Immature natural killer cell (primary cell): ENCODE measurements around the gene LASP1NB.
A peak's percentile ranks its signal among the peaks of the same experiment; 100 is the strongest.

Experiments used
- DNase-seq, 3 donors: peaks; one replicate each; pipeline ENCODE4 v3.0.0; 2022; ENCODE audit warnings: mixed read lengths in 1 of 3
- H3K27ac Mint-ChIP-seq, 6 donors: one replicate each; pipeline ENCODE4 v1.8.0; 2020; ENCODE audit warnings: mixed read lengths in 6 of 6, mild to moderate bottlenecking in 5 of 6, inconsistent platforms in 4 of 6, moderate library complexity in 3 of 6
- H3K27me3 Mint-ChIP-seq, 3 donors: one replicate each; pipeline ENCODE4 v1.8.0; 2020 to 2021; ENCODE audit warnings: low read depth in 3 of 3, mild to moderate bottlenecking in 3 of 3, mixed read lengths in 3 of 3, moderate library complexity in 3 of 3, inconsistent platforms in 1 of 3
- H3K36me3 Mint-ChIP-seq, 3 donors: one replicate each; pipeline ENCODE4 v1.8.0; 2020; ENCODE audit warnings: mixed read lengths in 3 of 3, inconsistent platforms in 2 of 3, mild to moderate bottlenecking in 2 of 3
- H3K4me1 Mint-ChIP-seq, 2 donors: one replicate each; pipeline ENCODE4 v1.8.0; 2020; ENCODE audit warnings: inconsistent platforms in 2 of 2, mild to moderate bottlenecking in 2 of 2, mixed read lengths in 2 of 2, moderate library complexity in 1 of 2
- H3K4me3 Mint-ChIP-seq, 5 donors: one replicate each; pipeline ENCODE4 v1.8.0; 2020; ENCODE audit warnings: mild to moderate bottlenecking in 5 of 5, mixed read lengths in 5 of 5, inconsistent platforms in 3 of 5, moderate library complexity in 3 of 5
- H3K9me3 Mint-ChIP-seq, 6 donors: one replicate each; pipeline ENCODE4 v1.8.0; 2020; ENCODE audit warnings: mild to moderate bottlenecking in 6 of 6, mixed read lengths in 6 of 6, inconsistent platforms in 4 of 6, moderate library complexity in 3 of 6

Gene LASP1NB

GRCh38 chr17:38889745-38890409 lies 35.5 kb upstream of the LASP1NB start:
- peaks cover 13 to 59% (median 22%) of the 10 kb centered on the region in 3 donors for H3K27me3 Mint-ChIP-seq
- H3K4me3 Mint-ChIP-seq: peak overlapping the region in 4 of 5 donors; percentile 26 to 36 (median 32)
- H3K36me3 Mint-ChIP-seq: peaks cover 9 to 26% (median 9%) of the 10 kb centered on the region in 3 donors
- peaks cover 0 to 4% (median 0%) of the 10 kb centered on the region in 6 donors for H3K9me3 Mint-ChIP-seq
- H3K4me1 Mint-ChIP-seq: peaks cover 98 to 100% of the 10 kb centered on the region in 2 donors
- no peak for DNase-seq
- H3K27ac Mint-ChIP-seq: peak overlapping the region; percentile 71 to 97 (median 91)

- Mint-ChIP-seq H3K36me3 (peaks cover 9 to 26% (median 9%) of the 10 kb centered on the region in 3 donors), H3K27ac (peak overlapping the region; percentile 71 to 97 (median 91)), H3K27me3 (peaks cover 13 to 56% (median 22%) of the 10 kb centered on the region in 3 donors), H3K4me3 (peak overlapping the region in 4 of 5 donors; percentile 13 to 33 (median 29)), H3K4me1 (peaks cover 97% of the 10 kb centered on the region in 2 donors), H3K9me3 (peaks cover 0 to 4% (median 0%) of the 10 kb centered on the region in 6 donors)
- no peak for DNase-seq
These were observed 35.0 kb upstream of the LASP1NB start for GRCh38 chr17:38890410-38890746.

DNA sequence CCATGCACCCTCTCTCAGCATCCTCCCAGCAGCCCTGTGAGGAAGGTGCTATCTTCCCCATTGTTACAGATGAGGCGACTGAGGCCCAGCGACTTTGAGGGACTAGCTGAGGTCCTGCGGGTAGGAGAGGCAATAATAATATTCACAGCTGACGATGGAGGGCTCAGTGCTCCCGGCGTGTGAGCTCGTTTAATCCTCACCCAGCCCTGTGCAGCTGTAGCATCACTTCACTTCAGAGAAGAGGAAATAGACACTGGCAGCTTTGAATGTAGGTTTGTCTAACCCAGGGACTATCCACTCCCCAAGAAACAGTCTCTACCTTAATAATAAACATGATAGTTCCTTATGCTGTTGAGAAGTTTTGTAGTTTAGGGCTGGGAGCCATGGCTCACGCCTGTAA lies 34.0 kb upstream of the LASP1NB start:
- Mint-ChIP-seq H3K36me3 (peaks cover 4 to 22% (median 9%) of the 10 kb centered on the region in 3 donors), H3K9me3 (no peaks in the 10 kb centered on the region), H3K4me1 (peaks cover 97% of the 10 kb centered on the region in 2 donors), H3K4me3 (peak overlapping the region; percentile 59 to 77 (median 66)), H3K27ac (peak overlapping the region; percentile 87 to 97 (median 92)), H3K27me3 (peaks cover 9 to 47% (median 16%) of the 10 kb centered on the region in 3 donors)
- DNase-seq: no peak

GRCh38 chr17:38892083-38892482 lies 33.3 kb upstream of the LASP1NB start:
- H3K9me3 Mint-ChIP-seq: no peaks in the 10 kb centered on the region
- H3K27ac Mint-ChIP-seq: peak overlapping the region; percentile 87 to 97 (median 92)
- H3K27me3 Mint-ChIP-seq: peaks cover 9 to 42% (median 16%) of the 10 kb centered on the region in 3 donors
- H3K4me3 Mint-ChIP-seq: peak overlapping the region; percentile 59 to 77 (median 66)
- DNase-seq: no peak
- peaks cover 4 to 22% (median 9%) of the 10 kb centered on the region in 3 donors for H3K36me3 Mint-ChIP-seq
- H3K4me1 Mint-ChIP-seq: peaks cover 97% of the 10 kb centered on the region in 2 donors

- Mint-ChIP-seq H3K27ac (peak overlapping the region; percentile 87 to 97 (median 94)), H3K9me3 (no peaks in the 10 kb centered on the region), H3K27me3 (peaks cover 11 to 42% (median 15%) of the 10 kb centered on the region in 3 donors), H3K36me3 (peaks cover 4 to 24% (median 12%) of the 10 kb centered on the region in 3 donors), H3K4me3 (peak overlapping the region; percentile 53 to 77 (median 69)), H3K4me1 (peaks cover 97% of the 10 kb centered on the region in 2 donors)
- DNase-seq: no peak
These were observed 32.8 kb upstream of the LASP1NB start for GRCh38 chr17:38892620-38893019.

GRCh38 chr17:38893113-38893512 lies 32.3 kb upstream of the LASP1NB start:
- Mint-ChIP-seq H3K27me3 (peaks cover 12 to 43% (median 13%) of the 10 kb centered on the region in 3 donors), H3K27ac (peak overlapping the region; percentile 87 to 97 (median 93)), H3K9me3 (no peaks in the 10 kb centered on the region), H3K4me1 (peaks cover 97% of the 10 kb centered on the region in 2 donors), H3K4me3 (peak overlapping the region; percentile 62 to 76 (median 75)), H3K36me3 (peaks cover 4 to 25% (median 13%) of the 10 kb centered on the region in 3 donors)
- no peak for DNase-seq

- Mint-ChIP-seq H3K4me1 (peaks cover 97% of the 10 kb centered on the region in 2 donors), H3K4me3 (peak overlapping the region; percentile 62 to 76 (median 75)), H3K27ac (peak overlapping the region; percentile 87 to 97 (median 93)), H3K9me3 (no peaks in the 10 kb centered on the region), H3K27me3 (peaks cover 17 to 45% (median 18%) of the 10 kb centered on the region in 3 donors), H3K36me3 (peaks cover 4 to 27% (median 15%) of the 10 kb centered on the region in 3 donors)
- peak; percentile 86 to 90 (median 87) for DNase-seq
These were observed 31.8 kb upstream of the LASP1NB start for GRCh38 chr17:38893607-38894006.

DNA sequence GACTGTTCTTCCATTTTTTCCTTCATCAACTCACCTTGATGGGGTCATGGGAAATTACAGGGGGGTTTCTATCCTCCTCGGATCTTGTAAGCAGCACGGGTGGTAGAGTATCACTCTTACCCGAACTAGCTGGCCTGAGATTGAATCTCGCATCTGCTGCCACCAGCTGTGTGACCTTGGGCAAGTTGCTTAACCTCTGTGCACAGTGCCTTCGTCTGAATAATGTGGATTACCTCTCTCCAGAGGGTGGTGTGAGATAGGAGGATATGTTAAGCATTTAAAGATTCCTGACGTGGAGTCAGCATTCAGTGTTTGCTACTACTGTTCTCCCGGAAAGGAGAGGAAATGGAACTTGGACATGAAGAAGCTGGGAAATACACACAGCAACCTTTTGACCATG lies 31.1 kb upstream of the LASP1NB start:
- H3K27me3 Mint-ChIP-seq: peaks cover 22 to 48% (median 25%) of the 10 kb centered on the region in 3 donors
- peak overlapping the region; percentile 87 to 97 (median 93) for H3K27ac Mint-ChIP-seq
- DNase-seq: no peak
- H3K36me3 Mint-ChIP-seq: peaks cover under 1 to 25% (median 17%) of the 10 kb centered on the region in 3 donors
- peaks cover 97% of the 10 kb centered on the region in 2 donors for H3K4me1 Mint-ChIP-seq
- H3K4me3 Mint-ChIP-seq: peak overlapping the region; percentile 62 to 76 (median 75)
- no peaks in the 10 kb centered on the region for H3K9me3 Mint-ChIP-seq

DNA sequence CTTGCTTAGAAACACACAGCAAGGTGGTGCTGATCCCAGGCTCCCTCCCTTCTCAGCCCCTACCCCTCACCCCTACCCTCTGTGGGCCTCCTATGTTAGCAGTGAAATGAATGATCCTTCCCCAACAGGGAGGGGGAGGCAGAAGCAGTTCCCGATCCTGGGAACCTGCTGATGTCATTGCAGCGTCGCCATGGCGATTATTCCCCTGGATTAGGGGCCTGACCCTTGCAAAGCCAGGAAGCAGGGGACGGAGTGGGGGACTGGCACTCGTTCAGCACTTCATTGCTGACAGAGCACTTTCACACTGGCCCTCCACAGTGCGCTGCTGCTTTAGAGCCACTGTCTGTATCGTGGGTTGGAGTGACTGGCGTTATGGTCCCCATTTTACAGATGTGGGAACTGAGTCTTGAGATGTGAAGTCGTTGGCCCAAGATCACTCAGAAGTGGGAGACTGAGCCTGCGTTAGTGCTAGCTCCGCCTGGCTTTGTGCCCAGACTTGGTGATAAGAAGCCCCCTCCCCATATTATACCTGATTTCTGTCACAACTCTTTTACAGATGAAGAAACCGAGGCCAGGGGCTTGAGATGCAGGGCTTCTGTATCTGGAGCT lies 29.0 kb upstream of the LASP1NB start:
- H3K36me3 Mint-ChIP-seq: peaks cover 5 to 19% (median 17%) of the 10 kb centered on the region in 3 donors
- peak overlapping the region; percentile 97 to 99 (median 98) for H3K27ac Mint-ChIP-seq
- DNase-seq: no peak
- peak overlapping the region; percentile 44 to 91 (median 84) for H3K4me3 Mint-ChIP-seq
- no peaks in the 10 kb centered on the region for H3K9me3 Mint-ChIP-seq
- H3K4me1 Mint-ChIP-seq: peaks cover 94 to 95% of the 10 kb centered on the region in 2 donors
- H3K27me3 Mint-ChIP-seq: peaks cover 27 to 47% (median 42%) of the 10 kb centered on the region in 3 donors

DNA sequence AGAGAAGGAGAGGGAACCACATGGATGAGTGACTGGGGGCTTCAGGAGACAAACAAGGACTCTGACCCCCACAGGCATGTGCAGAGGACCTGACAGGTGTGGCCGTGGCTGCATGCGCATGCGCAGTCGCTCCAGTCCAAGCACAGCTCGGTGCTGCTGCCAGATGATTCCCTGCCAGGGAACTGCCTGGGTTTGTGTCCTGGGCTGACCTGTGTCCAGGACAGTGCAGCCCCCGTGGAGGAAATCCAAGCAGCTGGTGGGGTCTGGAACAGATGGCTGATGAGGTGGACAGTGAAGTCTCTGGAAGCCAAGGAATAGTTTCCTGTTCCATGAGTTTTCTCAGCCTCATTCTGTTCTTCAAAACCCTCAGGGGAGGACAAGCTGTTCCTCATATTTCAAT lies 28.2 kb upstream of the LASP1NB start:
- H3K4me3 Mint-ChIP-seq: peak overlapping the region; percentile 76 to 91 (median 84)
- peaks cover 24 to 41% (median 37%) of the 10 kb centered on the region in 3 donors for H3K27me3 Mint-ChIP-seq
- H3K36me3 Mint-ChIP-seq: peaks cover 5 to 14% (median 11%) of the 10 kb centered on the region in 3 donors
- H3K9me3 Mint-ChIP-seq: no peaks in the 10 kb centered on the region
- H3K27ac Mint-ChIP-seq: peak overlapping the region; percentile 97 to 99 (median 98)
- DNase-seq: no peak
- H3K4me1 Mint-ChIP-seq: peaks cover 94 to 95% of the 10 kb centered on the region in 2 donors

DNA sequence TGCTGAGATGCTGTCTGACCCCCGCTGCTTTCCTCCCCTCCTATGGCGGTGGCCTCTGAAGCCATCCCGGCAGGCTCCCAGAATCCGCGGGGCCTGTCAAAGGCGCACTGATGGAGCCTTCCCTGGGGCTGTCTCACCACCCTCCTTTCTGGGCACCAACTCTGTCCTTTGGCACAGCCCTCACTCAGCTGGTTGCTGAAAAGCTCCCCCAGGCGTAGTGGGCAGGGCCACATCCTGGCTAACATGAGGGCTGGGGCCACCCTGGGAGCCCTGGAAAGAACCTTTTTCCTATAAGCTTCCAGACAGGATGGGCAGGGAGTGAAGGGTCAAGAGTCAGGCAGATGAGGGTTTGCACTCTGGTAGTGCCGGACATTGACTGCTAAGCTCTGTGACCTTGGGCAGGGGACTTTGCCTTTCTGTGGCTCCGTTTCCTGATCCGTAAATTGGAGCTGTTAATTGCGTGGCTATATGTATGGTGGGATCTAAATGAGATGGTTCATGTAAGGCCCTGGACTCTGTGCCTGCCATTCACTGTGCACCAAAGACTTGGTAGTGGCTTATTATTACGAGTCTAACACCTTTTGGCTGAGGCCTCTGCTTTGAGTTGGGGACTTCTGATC lies 27.6 kb upstream of the LASP1NB start:
- H3K27me3 Mint-ChIP-seq: peaks cover 22 to 36% (median 35%) of the 10 kb centered on the region in 3 donors
- H3K4me3 Mint-ChIP-seq: peak overlapping the region; percentile 76 to 91 (median 84)
- no peaks in the 10 kb centered on the region for H3K9me3 Mint-ChIP-seq
- H3K27ac Mint-ChIP-seq: peak overlapping the region; percentile 97 to 99 (median 98)
- peaks cover 91 to 93% of the 10 kb centered on the region in 2 donors for H3K4me1 Mint-ChIP-seq
- peaks cover 5 to 14% (median 11%) of the 10 kb centered on the region in 3 donors for H3K36me3 Mint-ChIP-seq
- DNase-seq: no peak

DNA sequence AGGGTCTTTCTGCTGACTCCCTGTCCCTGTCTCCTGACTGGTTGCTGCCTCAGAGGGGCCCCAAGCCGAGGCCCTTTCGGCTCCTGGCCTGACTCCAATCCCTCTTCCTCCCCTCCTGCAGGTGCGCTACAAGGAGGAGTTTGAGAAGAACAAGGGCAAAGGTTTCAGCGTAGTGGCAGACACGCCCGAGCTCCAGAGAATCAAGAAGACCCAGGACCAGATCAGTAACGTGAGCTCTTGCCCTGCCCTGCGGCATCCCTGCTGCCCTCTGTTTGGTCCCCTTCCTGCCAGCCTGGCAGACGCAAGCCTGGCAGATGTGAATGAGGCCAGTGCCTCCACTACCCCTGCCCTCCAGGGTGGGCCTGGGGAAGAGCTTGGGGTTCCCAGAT lies 27.1 kb upstream of the LASP1NB start:
- no peak for DNase-seq
- Mint-ChIP-seq H3K9me3 (no peaks in the 10 kb centered on the region), H3K36me3 (peaks cover 5 to 14% (median 10%) of the 10 kb centered on the region in 3 donors), H3K27me3 (peaks cover 22 to 34% (median 33%) of the 10 kb centered on the region in 3 donors), H3K4me1 (peaks cover 91 to 93% of the 10 kb centered on the region in 2 donors), H3K27ac (peak overlapping the region; percentile 97 to 99 (median 98)), H3K4me3 (peak overlapping the region; percentile 76 to 91 (median 84))

DNA sequence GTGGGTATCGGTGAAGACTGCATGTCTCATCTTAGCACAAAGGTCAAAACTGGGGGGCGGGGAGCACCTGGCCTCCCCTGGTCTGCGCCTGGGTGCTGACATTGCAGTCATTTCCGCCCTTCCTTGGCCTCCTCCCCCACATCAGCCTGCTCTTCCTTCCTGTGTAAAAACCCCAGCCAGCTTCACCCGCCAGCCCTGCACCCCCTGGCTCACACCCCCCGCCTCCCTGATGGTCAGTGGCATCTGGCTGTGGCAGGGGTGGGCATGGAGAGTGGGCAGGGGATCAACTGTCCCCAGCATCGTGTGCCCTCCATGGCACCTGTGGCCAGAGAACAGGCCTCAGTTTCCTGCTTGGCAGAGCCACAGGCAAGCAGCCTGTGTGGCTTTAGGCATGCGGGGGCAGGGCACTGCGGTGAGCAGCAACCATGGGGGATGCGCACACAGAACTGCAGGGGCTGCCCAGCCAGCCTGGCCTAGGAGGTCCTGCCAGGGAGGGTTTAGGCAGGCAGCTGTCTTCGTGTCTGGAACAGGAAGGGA lies 26.5 kb upstream of the LASP1NB start:
- peak; percentile 93 to 95 (median 94) for DNase-seq
- H3K27ac Mint-ChIP-seq: peak overlapping the region; percentile 97 to 99 (median 98)
- H3K9me3 Mint-ChIP-seq: no peaks in the 10 kb centered on the region
- peaks cover 91 to 93% of the 10 kb centered on the region in 2 donors for H3K4me1 Mint-ChIP-seq
- H3K27me3 Mint-ChIP-seq: peaks cover 22 to 30% (median 28%) of the 10 kb centered on the region in 3 donors
- peak overlapping the region; percentile 76 to 91 (median 84) for H3K4me3 Mint-ChIP-seq
- H3K36me3 Mint-ChIP-seq: peaks cover 5 to 14% (median 11%) of the 10 kb centered on the region in 3 donors
